Neural cell (in vitro differentiated cells): ENCODE results near the gene FOXS1. TPM values are rescaled to one million over a fixed set of nuclear protein-coding genes. Genes with fewer than 3 reads are reported as not detected.
"Not testable (repeated sequence)": the region's sequence is repeated elsewhere in the genome, so short reads cannot be mapped to it uniquely, and the experiment has no call there.

Experiments
- H2AFZ ChIP-seq: fragments of 200-600, 300-800 bp; sonication (generic), shearing (Covaris generic); 2 replicates; pipeline ENCODE4 v1.6.0; 2014; ENCODE audit warnings: low read depth, mild to moderate bottlenecking, antibody characterized with exemption, low read length, moderate library complexity
- H3F3A ChIP-seq: fragments of 200-600 bp; shearing (Covaris generic); 2 replicates; pipeline ENCODE4 v1.6.1; 2016; ENCODE audit warnings: mild to moderate bottlenecking, moderate library complexity, mixed read lengths, antibody characterized with exemption, low read length; ENCODE audit not compliant: insufficient read depth, poor library complexity, severe bottlenecking
- H3K27ac ChIP-seq: fragments of 200-600, 300-800 bp; sonication (generic), shearing (Covaris generic); 2 replicates; pipeline ENCODE4 v1.5.1; 2014; ENCODE audit warnings: mild to moderate bottlenecking, low read length, moderate library complexity
- H3K27me3 ChIP-seq: fragments of 300-800, 200-600 bp; sonication (generic), shearing (Covaris generic); 2 replicates; pipeline ENCODE4 v1.6.0; 2014; ENCODE audit warnings: mild to moderate bottlenecking, low read depth, low read length, moderate library complexity; ENCODE audit not compliant: insufficient read depth
- H3K36me3 ChIP-seq: fragments of 300-800, 200-600 bp; sonication (generic), shearing (Covaris generic); 2 replicates; pipeline ENCODE4 v1.5.1; 2014; ENCODE audit warnings: mild to moderate bottlenecking, antibody characterized with exemption, low read length, moderate library complexity; ENCODE audit not compliant: insufficient read depth
- H3K4me2 ChIP-seq: fragments of 300-800, 200-600 bp; sonication (generic), shearing (Covaris generic); 2 replicates; pipeline ENCODE4 v1.6.0; 2014; ENCODE audit warnings: mild to moderate bottlenecking, low read length
- H3K4me3 ChIP-seq: fragments of 300-800, 200-600 bp; sonication (generic), shearing (Covaris generic); 2 replicates; pipeline ENCODE4 v1.5.1; 2014; ENCODE audit warnings: mild to moderate bottlenecking, low read length, moderate library complexity
- H3K79me2 ChIP-seq: fragments of 200-600 bp; shearing (Covaris generic); replicated peaks from 2 replicates; pipeline ENCODE4 v1.6.0; 2014; ENCODE audit warnings: mild to moderate bottlenecking, low read length, moderate library complexity; ENCODE audit not compliant: insufficient read depth
- H3K9ac ChIP-seq: fragments of 300-800, 200-600 bp; sonication (generic), shearing (Covaris generic); 2 replicates; pipeline ENCODE4 v1.6.1; 2016; ENCODE audit warnings: mild to moderate bottlenecking, low read length, mixed read lengths
- H3K9me2 ChIP-seq: fragments of 200-600 bp; shearing (Covaris generic); 2 replicates; pipeline ENCODE4 v1.6.1; 2016; ENCODE audit warnings: mild to moderate bottlenecking, low read length, mixed read lengths; ENCODE audit not compliant: insufficient read depth
- H3K9me3 ChIP-seq: fragments of 200-600, 300-800 bp; sonication (generic), shearing (Covaris generic); 2 replicates; pipeline ENCODE4 v1.6.1; 2016; ENCODE audit warnings: mild to moderate bottlenecking, mixed run types, low read length, moderate library complexity, mixed read lengths
- H4K20me1 ChIP-seq: fragments of 200-600 bp; shearing (Covaris generic); 2 replicates; pipeline ENCODE4 v1.6.1; 2016; ENCODE audit warnings: mild to moderate bottlenecking, mixed run types; ENCODE audit not compliant: insufficient read depth
- EP300 ChIP-seq: fragments of 450-650 bp; conservative IDR thresholded peaks from 2 replicates; pipeline ENCODE4 v1.6.1; 2014; ENCODE audit warnings: antibody characterized with exemption, mild to moderate bottlenecking, moderate library complexity; ENCODE audit not compliant: poor library complexity, severe bottlenecking
- EZH2 ChIP-seq: fragments of 200-600, 300-800 bp; shearing (Covaris generic), sonication (generic); IDR thresholded peaks from 2 replicates; pipeline ENCODE4 v1.6.1; 2014; ENCODE audit warnings: antibody characterized with exemption, low read length, borderline replicate concordance, mild to moderate bottlenecking; ENCODE audit not compliant: insufficient read depth, poor library complexity, severe bottlenecking
- MXI1 ChIP-seq: fragments of 450-650 bp; conservative IDR thresholded peaks from 2 replicates; pipeline ENCODE4 v1.6.1; 2014; ENCODE audit warnings: antibody characterized with exemption, mild to moderate bottlenecking; ENCODE audit not compliant: poor library complexity, severe bottlenecking
- POLR2AphosphoS5 ChIP-seq: IDR thresholded peaks from 2 replicates; pipeline ENCODE4 v1.6.1; 2012
- RAD21 ChIP-seq: fragments of 450-650 bp; conservative IDR thresholded peaks from 2 replicates; pipeline ENCODE4 v1.6.1; 2014; ENCODE audit warnings: antibody characterized with exemption, mild to moderate bottlenecking, moderate library complexity
- SMC3 ChIP-seq: fragments of 450-650 bp; conservative IDR thresholded peaks from 2 replicates; pipeline ENCODE4 v1.6.1; 2014; ENCODE audit warnings: antibody characterized with exemption, mild to moderate bottlenecking, moderate library complexity; ENCODE audit not compliant: poor library complexity
- TAF1 ChIP-seq: IDR thresholded peaks from 2 replicates; pipeline ENCODE4 v1.6.1; 2012; ENCODE audit warnings: low read depth
- polyA plus RNA-seq: library from polyadenylated mRNA; depleted of rRNA; stranded (reverse); fragments of >200 nt; gene quantifications from 2 replicates; pipeline ENCODE4 v1.2.3, GENCODE V29; 2014
- TF ChIP-seq, protein P1 (sequence below): fragments of 450-650 bp; IDR thresholded peaks from 2 replicates; pipeline ENCODE4 v1.5.1; 2014; ENCODE audit warnings: antibody characterized with exemption, mild to moderate bottlenecking, moderate library complexity; ENCODE audit not compliant: poor library complexity, severe bottlenecking
- TF ChIP-seq, protein P2 (sequence below): IDR thresholded peaks from 2 replicates; pipeline ENCODE4 v1.6.1; 2012; ENCODE audit warnings: borderline replicate concordance

Gene FOXS1
- polyA plus RNA-seq, 1 donor from 2014 or later, result not detected

DNA sequence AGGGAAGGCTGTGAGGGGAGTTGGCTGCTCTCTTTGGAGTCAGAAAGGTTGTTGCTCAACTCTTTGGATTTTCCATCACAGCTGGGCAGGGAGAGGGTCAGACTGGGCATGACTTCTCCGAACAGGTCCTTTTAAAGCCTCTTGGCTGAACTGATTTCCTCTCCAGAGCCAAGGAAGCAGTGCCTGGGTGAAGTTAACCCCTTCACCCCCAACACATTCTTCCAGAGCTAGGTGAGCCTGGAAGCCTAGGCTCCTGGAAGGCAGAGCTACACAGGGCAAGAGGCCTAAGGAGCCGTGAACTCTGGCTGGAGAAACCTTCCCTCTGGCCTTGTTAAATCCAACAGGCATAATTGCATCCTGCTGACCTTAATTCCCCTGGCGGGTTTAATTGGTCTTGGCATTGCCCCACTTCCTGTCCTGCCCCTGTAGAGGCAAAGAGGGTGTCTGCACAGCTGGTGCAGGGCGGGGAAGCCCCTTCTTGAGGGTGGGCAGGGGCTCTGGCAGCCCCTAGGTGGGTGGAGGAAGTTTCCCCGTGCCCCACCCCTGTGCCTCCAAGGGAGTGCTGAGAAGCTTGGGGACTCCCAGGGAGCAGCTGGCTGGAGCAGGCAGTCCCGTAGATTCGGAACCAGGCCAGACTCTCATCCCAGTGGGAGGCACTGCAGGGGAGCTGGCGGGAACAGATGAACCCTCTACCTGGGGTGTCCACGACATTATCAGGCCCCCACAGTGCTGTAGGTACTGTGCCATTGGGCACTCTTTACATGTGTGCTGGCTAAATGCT, 29.8 kb downstream of the FOXS1 start:
- Histone ChIP-seq H3K27ac (no peak overlapping the region), H3K9me3 (no peaks in the 10 kb centered on the region), H3K36me3 (no peaks in the 10 kb centered on the region), H3K4me2 (no peak overlapping the region), H2AFZ (no peak overlapping the region), H3K27me3 (no peaks in the 10 kb centered on the region), H3K79me2 (no peaks in the 10 kb centered on the region), H3K9me2 (no peaks in the 10 kb centered on the region), H3F3A (no peaks in the 10 kb centered on the region), H3K9ac (no peak overlapping the region), H3K4me3 (no peak overlapping the region), H4K20me1 (no peaks in the 10 kb centered on the region)
- no peak for TF ChIP-seq TAF1
- TF ChIP-seq, protein P1, sequence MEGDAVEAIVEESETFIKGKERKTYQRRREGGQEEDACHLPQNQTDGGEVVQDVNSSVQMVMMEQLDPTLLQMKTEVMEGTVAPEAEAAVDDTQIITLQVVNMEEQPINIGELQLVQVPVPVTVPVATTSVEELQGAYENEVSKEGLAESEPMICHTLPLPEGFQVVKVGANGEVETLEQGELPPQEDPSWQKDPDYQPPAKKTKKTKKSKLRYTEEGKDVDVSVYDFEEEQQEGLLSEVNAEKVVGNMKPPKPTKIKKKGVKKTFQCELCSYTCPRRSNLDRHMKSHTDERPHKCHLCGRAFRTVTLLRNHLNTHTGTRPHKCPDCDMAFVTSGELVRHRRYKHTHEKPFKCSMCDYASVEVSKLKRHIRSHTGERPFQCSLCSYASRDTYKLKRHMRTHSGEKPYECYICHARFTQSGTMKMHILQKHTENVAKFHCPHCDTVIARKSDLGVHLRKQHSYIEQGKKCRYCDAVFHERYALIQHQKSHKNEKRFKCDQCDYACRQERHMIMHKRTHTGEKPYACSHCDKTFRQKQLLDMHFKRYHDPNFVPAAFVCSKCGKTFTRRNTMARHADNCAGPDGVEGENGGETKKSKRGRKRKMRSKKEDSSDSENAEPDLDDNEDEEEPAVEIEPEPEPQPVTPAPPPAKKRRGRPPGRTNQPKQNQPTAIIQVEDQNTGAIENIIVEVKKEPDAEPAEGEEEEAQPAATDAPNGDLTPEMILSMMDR, result no peak

DNA sequence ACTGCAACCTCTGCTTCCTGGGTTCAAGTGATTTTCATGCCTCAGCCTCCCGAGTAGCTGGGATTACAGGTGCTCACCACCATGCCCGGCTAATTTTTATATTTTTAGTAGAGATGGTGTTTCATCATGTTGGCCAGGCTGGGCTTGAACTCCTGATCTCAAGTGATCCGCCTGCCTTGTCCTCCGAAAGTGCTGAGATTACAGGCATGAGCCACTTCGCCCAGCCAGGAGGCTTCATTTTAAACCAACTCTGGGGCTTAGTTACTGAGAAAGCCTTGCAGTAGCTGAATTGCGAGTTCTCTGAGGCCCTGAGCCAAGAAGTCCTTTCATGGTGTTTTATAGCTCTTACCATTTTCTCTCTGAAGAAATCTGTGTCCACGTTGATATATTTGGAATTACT, 31.3 kb downstream of the FOXS1 start:
- not testable (repeated sequence) for H3K36me3 ChIP-seq, H3K4me2 ChIP-seq, H3K9me3 ChIP-seq, H3K79me2 ChIP-seq, H3F3A ChIP-seq, H3K9me2 ChIP-seq, H3K9ac ChIP-seq, H3K4me3 ChIP-seq, H3K27ac ChIP-seq, H3K27me3 ChIP-seq, H4K20me1 ChIP-seq, H2AFZ ChIP-seq

DNA sequence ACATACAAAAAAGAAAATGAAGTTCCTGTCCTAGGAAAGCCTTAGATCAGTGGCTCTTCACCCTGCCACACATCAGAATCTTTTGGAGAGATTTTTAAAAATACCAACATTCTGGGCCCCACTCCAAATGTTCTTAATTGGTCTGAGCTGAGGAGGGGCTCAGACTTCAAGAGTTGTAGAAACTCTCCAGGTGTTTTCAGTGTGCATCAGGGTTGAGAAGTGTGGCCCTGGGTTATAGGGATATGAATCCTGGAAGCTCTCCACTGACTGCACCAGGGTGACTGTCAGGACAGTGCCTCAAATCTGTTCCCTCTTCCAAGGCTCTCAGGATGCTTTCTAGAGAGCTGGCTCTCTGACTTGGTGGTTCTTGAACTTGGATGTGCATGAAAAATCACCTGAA, 31.8 kb downstream of the FOXS1 start:
- Histone ChIP-seq H3K36me3 (no peaks in the 10 kb centered on the region), H3K9me2 (no peaks in the 10 kb centered on the region), H3K4me3 (no peak overlapping the region), H3K27me3 (no peaks in the 10 kb centered on the region), H2AFZ (no peak overlapping the region), H4K20me1 (no peaks in the 10 kb centered on the region), H3K27ac (no peak overlapping the region), H3K79me2 (no peaks in the 10 kb centered on the region), H3K9me3 (no peaks in the 10 kb centered on the region), H3F3A (no peaks in the 10 kb centered on the region), H3K9ac (no peak overlapping the region), H3K4me2 (no peak overlapping the region)
- TF ChIP-seq RAD21, result no peak
- no peak for TF ChIP-seq TAF1
- no peak for TF ChIP-seq POLR2AphosphoS5
- TF ChIP-seq, protein P2, sequence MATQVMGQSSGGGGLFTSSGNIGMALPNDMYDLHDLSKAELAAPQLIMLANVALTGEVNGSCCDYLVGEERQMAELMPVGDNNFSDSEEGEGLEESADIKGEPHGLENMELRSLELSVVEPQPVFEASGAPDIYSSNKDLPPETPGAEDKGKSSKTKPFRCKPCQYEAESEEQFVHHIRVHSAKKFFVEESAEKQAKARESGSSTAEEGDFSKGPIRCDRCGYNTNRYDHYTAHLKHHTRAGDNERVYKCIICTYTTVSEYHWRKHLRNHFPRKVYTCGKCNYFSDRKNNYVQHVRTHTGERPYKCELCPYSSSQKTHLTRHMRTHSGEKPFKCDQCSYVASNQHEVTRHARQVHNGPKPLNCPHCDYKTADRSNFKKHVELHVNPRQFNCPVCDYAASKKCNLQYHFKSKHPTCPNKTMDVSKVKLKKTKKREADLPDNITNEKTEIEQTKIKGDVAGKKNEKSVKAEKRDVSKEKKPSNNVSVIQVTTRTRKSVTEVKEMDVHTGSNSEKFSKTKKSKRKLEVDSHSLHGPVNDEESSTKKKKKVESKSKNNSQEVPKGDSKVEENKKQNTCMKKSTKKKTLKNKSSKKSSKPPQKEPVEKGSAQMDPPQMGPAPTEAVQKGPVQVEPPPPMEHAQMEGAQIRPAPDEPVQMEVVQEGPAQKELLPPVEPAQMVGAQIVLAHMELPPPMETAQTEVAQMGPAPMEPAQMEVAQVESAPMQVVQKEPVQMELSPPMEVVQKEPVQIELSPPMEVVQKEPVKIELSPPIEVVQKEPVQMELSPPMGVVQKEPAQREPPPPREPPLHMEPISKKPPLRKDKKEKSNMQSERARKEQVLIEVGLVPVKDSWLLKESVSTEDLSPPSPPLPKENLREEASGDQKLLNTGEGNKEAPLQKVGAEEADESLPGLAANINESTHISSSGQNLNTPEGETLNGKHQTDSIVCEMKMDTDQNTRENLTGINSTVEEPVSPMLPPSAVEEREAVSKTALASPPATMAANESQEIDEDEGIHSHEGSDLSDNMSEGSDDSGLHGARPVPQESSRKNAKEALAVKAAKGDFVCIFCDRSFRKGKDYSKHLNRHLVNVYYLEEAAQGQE, result no peak
- TF ChIP-seq, protein P1, result no peak
- TF ChIP-seq EZH2, result no peak
- no peak for TF ChIP-seq SMC3
- TF ChIP-seq EP300, result no peak
- no peak for TF ChIP-seq MXI1
